LNCAP (cell line): ENCODE results near the gene SPAG6.

Experiments used
- CTCF ChIP-seq: fragments of 450-650 bp; IDR thresholded peaks from 2 replicates; pipeline ENCODE4 v1.5.1; 2017; ENCODE audit warnings: mild to moderate bottlenecking

SPAG6 gene

DNA sequence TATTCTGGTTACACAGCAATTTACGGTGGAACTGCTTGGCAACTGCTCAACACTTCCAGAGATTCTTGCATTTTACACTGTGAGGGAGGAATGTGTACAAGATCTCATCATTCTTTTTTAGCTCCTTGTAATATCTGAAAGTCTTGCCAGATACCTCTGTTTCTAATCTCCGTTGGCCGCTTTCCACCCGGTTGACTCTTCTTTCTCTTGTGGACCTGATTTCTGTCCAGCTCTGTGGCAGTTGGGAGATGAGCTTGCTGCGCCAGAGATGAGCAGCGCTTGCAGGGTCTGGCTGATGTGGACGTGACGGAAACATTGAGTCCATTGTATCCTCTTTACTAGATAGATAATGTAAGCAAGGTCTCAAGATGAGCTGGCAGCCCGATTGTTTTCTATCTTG is 27.6 kb downstream of the SPAG6 start:
- no peak for TF ChIP-seq CTCF

- no peak for TF ChIP-seq CTCF
Measured at GRCh38 chr10:22374489-22375126, 29.3 kb downstream of the SPAG6 start.

GRCh38 chr10:22379059-22379458 is 33.8 kb downstream of the SPAG6 start:
- no peak for TF ChIP-seq CTCF

GRCh38 chr10:22381262-22381661 is 36.0 kb downstream of the SPAG6 start:
- no peak for TF ChIP-seq CTCF

- no peak for TF ChIP-seq CTCF
Measured at GRCh38 chr10:22386503-22386902, 41.2 kb downstream of the SPAG6 start.

DNA sequence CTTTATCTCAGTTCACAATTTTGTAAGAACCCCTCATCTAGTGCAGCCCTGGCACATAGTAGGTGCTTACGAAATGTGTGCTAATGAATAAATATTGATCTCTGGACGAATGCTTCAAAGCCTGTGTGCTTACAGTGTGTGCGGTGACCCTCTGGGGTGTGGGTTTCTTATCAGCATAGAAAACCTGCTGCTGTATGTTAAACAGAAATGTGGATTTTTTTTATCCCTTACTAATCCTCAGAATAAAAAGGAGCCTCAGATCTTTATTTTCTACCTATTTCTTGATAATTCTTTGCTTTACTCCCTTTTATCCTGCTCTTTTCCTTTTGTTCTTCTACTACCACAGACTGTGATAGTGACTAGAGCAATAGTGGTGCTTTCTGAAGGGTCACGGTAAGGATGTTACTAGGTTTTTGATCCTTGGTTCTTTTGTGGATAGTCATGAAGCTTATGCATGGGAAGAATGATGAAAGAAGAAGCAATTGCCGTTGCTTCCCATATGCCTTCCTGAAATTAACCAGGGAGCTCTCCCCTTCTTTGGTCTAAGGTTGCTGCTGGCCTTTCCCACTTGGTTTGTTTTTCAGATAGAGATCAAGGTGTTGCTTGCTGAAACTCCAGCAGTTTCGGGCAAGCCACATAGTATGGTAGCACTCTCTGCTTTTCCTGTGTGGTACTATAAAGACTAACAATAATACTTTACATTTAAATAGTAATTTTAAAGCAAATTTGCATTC is 44.7 kb downstream of the SPAG6 start:
- no peak for TF ChIP-seq CTCF

GRCh38 chr10:22391600-22391999 is 46.3 kb downstream of the SPAG6 start:
- TF ChIP-seq CTCF: no peak
